Hepatocyte (in vitro differentiated cells): ENCODE results near the gene GPC4.

ENCODE experiments used
- CTCF ChIP-seq: fragments of 200-600 bp; sonication (generic); IDR thresholded peaks from 2 replicates; pipeline ENCODE4 v1.5.1; 2016; ENCODE audit warnings: antibody characterized with exemption, mild to moderate bottlenecking; ENCODE audit not compliant: poor library complexity
- EZH2phosphoT487 ChIP-seq: fragments of 200-600 bp; sonication (generic); IDR thresholded peaks from one replicate; pipeline ENCODE4 v1.6.1; 2018; ENCODE audit warnings: antibody characterized with exemption, mild to moderate bottlenecking, low read depth, moderate library complexity; ENCODE audit not compliant: unreplicated experiment, severe bottlenecking

GRCh38 chrX:133285341-133285740 lies 129.9 kb downstream of the GPC4 start:
- no peak for TF ChIP-seq CTCF
- no peak for TF ChIP-seq EZH2phosphoT487
